KMS-11 (cell line): ENCODE measurements around the gene SLC27A5.

Experiments
- H2AFZ ChIP-seq: fragments of 200-600 bp; sonication (generic); 2 replicates; pipeline ENCODE4 v1.6.1; 2016; ENCODE audit warnings: antibody characterized with exemption, mixed run types, low read depth
- H3K27ac ChIP-seq: fragments of 200-600 bp; sonication (generic); 2 replicates; pipeline ENCODE4 v1.6.1; 2016; ENCODE audit warnings: mild to moderate bottlenecking, mixed run types
- H3K27me3 ChIP-seq: fragments of 200-600 bp; sonication (generic); 2 replicates; pipeline ENCODE4 v1.6.1; 2017; ENCODE audit warnings: mild to moderate bottlenecking, low read depth, mixed run types, moderate library complexity; ENCODE audit not compliant: insufficient read depth
- H3K36me3 ChIP-seq: fragments of 200-600 bp; sonication (generic); 2 replicates; pipeline ENCODE4 v1.6.1; 2017; ENCODE audit warnings: mild to moderate bottlenecking, mixed run types; ENCODE audit not compliant: insufficient read depth
- H3K4me1 ChIP-seq: fragments of 200-600 bp; sonication (generic); 2 replicates; pipeline ENCODE4 v1.6.1; 2016; ENCODE audit warnings: mild to moderate bottlenecking, low read depth, mixed run types; ENCODE audit not compliant: poor library complexity, severe bottlenecking
- H3K4me2 ChIP-seq: fragments of 200-600 bp; sonication (generic); 2 replicates; pipeline ENCODE4 v1.7.0; 2016; ENCODE audit warnings: mild to moderate bottlenecking, mixed run types
- H3K4me3 ChIP-seq: fragments of 200-600 bp; sonication (generic); IDR thresholded peaks from 2 replicates; pipeline ENCODE4 v1.6.1; 2017; ENCODE audit warnings: low read depth, low read length, mixed read lengths; ENCODE audit not compliant: insufficient read depth
- H3K79me2 ChIP-seq: fragments of 200-600 bp; sonication (generic); 2 replicates; pipeline ENCODE4 v1.6.1; 2016; ENCODE audit warnings: low read depth, mixed run types; ENCODE audit not compliant: insufficient read depth
- H3K9ac ChIP-seq: fragments of 200-600 bp; sonication (generic); 2 replicates; pipeline ENCODE4 v1.6.1; 2016; ENCODE audit warnings: mild to moderate bottlenecking, mixed run types
- H4K20me1 ChIP-seq: fragments of 200-600 bp; sonication (generic); 2 replicates; pipeline ENCODE4 v1.6.1; 2016; ENCODE audit warnings: mild to moderate bottlenecking, mixed run types; ENCODE audit not compliant: insufficient read depth
- TF ChIP-seq, protein P1 (sequence below): fragments of 200-600 bp; sonication (generic); conservative IDR thresholded peaks from 2 replicates; pipeline ENCODE4 v1.6.1; 2017; ENCODE audit warnings: low read depth, mild to moderate bottlenecking, antibody characterized with exemption, low read length, moderate library complexity, mixed read lengths

The SLC27A5 gene

DNA sequence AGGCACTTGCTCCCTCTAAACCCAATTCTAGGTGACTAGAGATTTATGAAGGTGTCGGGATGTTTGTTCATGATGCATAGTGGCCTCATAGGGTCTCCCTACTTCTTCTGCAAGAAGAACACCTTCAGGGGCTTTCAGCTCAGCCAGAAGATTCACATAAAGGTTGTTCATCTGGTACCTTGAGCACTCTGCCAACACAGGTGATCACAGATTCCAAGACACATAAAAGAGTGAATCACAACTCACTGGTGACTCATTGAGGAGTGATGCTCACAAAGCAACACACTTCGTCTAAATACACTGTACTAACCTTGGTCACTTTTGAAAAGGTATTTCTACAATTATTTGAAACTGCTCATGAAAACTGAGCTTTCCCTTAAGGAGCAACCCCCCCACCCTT is 51.8 kb downstream of the SLC27A5 start:
- Histone ChIP-seq H3K4me1 (no peaks in the 10 kb centered on the region), H4K20me1 (no peaks in the 10 kb centered on the region), H2AFZ (no peak overlapping the region), H3K36me3 (no peaks in the 10 kb centered on the region), H3K27ac (no peak overlapping the region), H3K4me3 (no peak overlapping the region), H3K9ac (no peak overlapping the region), H3K4me2 (no peak overlapping the region), H3K79me2 (no peaks in the 10 kb centered on the region), H3K27me3 (no peaks in the 10 kb centered on the region)
- TF ChIP-seq, protein P1, sequence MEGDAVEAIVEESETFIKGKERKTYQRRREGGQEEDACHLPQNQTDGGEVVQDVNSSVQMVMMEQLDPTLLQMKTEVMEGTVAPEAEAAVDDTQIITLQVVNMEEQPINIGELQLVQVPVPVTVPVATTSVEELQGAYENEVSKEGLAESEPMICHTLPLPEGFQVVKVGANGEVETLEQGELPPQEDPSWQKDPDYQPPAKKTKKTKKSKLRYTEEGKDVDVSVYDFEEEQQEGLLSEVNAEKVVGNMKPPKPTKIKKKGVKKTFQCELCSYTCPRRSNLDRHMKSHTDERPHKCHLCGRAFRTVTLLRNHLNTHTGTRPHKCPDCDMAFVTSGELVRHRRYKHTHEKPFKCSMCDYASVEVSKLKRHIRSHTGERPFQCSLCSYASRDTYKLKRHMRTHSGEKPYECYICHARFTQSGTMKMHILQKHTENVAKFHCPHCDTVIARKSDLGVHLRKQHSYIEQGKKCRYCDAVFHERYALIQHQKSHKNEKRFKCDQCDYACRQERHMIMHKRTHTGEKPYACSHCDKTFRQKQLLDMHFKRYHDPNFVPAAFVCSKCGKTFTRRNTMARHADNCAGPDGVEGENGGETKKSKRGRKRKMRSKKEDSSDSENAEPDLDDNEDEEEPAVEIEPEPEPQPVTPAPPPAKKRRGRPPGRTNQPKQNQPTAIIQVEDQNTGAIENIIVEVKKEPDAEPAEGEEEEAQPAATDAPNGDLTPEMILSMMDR: no peak

DNA sequence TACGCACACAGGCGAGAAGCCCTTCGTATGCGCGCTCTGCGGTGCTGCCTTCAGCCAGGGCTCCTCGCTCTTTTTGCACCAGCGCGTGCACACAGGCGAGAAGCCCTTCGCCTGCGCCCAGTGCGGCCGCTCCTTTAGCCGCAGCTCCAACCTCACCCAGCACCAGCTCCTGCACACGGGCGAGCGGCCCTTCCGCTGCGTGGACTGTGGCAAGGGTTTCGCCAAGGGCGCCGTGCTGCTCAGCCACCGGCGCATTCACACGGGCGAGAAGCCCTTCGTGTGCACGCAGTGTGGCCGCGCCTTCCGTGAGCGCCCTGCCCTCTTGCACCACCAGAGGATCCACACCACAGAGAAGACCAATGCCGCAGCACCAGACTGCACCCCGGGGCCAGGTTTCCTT is 55.7 kb downstream of the SLC27A5 start:
- no peaks in the 10 kb centered on the region for H3K27me3 ChIP-seq
- H4K20me1 ChIP-seq: no peaks in the 10 kb centered on the region
- H3K79me2 ChIP-seq: no peaks in the 10 kb centered on the region
- no peak overlapping the region for H3K4me3 ChIP-seq
- H3K36me3 ChIP-seq: no peaks in the 10 kb centered on the region
- H3K9ac ChIP-seq: no peak overlapping the region
- H2AFZ ChIP-seq: no peak overlapping the region
- no peak overlapping the region for H3K4me2 ChIP-seq
- H3K27ac ChIP-seq: no peak overlapping the region
- no peaks in the 10 kb centered on the region for H3K4me1 ChIP-seq
- TF ChIP-seq, protein P1: no peak

DNA sequence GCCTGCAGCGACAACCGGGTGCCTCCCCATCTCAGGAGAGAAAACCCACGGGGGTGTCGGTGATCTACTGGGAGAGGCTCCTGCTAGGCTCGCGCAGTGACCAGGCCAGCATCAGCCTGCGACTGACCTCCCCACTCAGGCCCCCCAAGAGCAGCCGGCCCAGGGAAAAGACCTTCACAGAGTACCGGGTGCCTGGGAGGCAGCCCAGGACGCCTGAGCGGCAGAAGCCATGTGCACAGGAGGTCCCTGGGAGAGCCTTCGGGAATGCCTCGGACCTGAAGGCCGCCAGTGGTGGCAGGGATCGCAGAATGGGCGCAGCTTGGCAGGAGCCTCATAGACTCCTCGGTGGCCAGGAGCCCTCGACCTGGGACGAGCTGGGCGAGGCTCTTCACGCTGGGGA is 56.5 kb downstream of the SLC27A5 start:
- Histone ChIP-seq H4K20me1 (no peaks in the 10 kb centered on the region), H3K4me3 (no peak overlapping the region), H3K4me2 (no peak overlapping the region), H3K4me1 (peaks cover 6% of the 10 kb centered on the region), H3K27me3 (peaks cover 5% of the 10 kb centered on the region), H3K9ac (no peak overlapping the region), H3K36me3 (no peaks in the 10 kb centered on the region), H3K27ac (no peak overlapping the region), H3K79me2 (no peaks in the 10 kb centered on the region), H2AFZ (no peak overlapping the region)
- TF ChIP-seq, protein P1: no peak

DNA sequence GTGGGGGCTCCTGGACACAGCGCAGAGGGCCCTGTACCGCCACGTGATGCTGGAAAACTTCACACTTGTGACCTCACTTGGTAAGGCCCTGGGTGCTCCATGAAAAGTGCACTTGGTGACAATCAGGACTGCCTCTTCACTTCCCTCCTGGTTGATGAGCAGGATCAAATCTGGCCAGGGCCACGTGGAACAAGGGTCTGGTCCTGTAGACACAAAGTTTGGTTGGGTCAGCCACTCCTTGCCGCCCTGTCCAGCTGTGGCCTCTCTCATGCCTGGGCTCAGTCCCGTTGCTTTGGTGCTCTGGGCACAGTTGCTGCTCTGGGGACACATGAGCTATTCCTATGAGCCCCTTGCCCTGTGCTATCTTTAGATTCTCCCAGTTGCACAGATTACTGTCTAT is 58.0 kb downstream of the SLC27A5 start:
- Histone ChIP-seq H3K9ac (no peak overlapping the region), H3K36me3 (no peaks in the 10 kb centered on the region), H3K27me3 (peaks cover 9% of the 10 kb centered on the region), H2AFZ (no peak overlapping the region), H3K4me3 (no peak overlapping the region), H4K20me1 (no peaks in the 10 kb centered on the region), H3K27ac (no peak overlapping the region), H3K79me2 (no peaks in the 10 kb centered on the region), H3K4me2 (no peak overlapping the region), H3K4me1 (peaks cover 6% of the 10 kb centered on the region)
- TF ChIP-seq, protein P1: no peak
